ENCODE data around the gene EDAR. TPM values are rescaled to one million over a fixed set of nuclear protein-coding genes. Genes with fewer than 3 reads are reported as not detected.

The EDAR gene
- polyA plus RNA-seq, 6 donors from 2014 or later, result 0.05 TPM; not detected in 5

Other genes with a start within 250 kb of the EDAR start
- 10 to 100 TPM in 3 of 6 donors, 1 to 10 TPM in 3; 6.6 to 16.9 (median 10.5) TPM for gene CCDC138, start 202.4 kb downstream of the EDAR start, polyA plus RNA-seq (ENCODE audit: low read depth in 6 of 6)
- gene SH3RF3, start 140.0 kb upstream of the EDAR start, polyA plus RNA-seq (ENCODE audit: low read depth in 6 of 6), result under 1 TPM in 5 of 6 donors, not detected in 1; 0.05 to 0.76 (median 0.64) TPM

All from naive B cell (primary cell).